DOHH2 (cell line): Measurements from ENCODE around the gene FAM83E.

Experiments used
- CTCF ChIP-seq: fragments of 200-600 bp; sonication (generic); IDR thresholded peaks from one replicate; pipeline ENCODE4 v1.5.1; 2014; ENCODE audit warnings: antibody characterized with exemption, mild to moderate bottlenecking, low read depth, low read length; ENCODE audit not compliant: poor library complexity, severe bottlenecking
- EZH2phosphoT487 ChIP-seq: fragments of 200-600 bp; sonication (generic); IDR thresholded peaks from 2 replicates; pipeline ENCODE4 v1.6.1; 2017; ENCODE audit warnings: borderline replicate concordance, mild to moderate bottlenecking, antibody characterized with exemption, low read length, moderate library complexity, mixed read lengths

DNA sequence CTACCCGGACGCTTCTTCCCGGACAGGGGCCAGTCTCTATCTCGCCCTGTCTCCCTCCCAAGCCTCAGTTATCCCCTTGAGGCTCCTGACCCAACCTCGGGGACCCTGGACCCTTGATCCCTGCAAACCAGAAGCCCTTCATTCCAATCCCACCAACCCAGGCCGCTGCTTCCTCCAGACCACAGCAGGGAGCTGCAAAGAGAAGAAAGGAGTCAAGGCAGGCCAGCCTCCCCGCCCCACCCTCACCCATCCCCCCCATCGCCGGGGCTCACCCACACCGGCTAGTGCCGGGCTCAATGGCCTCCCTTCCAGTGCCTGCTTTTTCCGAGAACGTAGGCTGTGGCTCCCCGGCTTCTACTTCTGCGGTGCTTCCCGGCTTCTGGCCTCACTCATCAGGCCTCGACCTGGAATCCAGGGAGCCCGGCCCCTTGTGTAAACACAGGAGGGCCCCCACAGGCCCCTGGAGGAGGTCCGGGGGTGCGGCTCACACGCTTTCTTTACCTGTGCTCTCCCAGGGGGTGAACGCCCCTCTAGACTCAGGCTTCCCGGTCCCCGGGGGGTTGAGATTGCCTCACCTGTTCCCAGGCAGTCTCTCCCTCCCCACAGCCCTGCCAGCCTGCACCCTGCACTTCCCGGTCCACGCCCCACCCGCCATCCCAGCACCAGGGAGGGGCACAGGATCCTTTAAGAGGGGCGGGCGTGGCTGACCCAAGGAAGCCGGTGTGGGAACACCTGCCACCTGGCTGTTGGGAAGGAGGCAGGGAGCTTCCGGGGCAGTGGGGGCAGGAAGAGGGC lies at the start of gene FAM83E:
- TF ChIP-seq CTCF (no peak), EZH2phosphoT487 (no peak)
